Urothelium cell line (cell line): ENCODE measurements around the gene NEURL1B.
"Not testable (repeated sequence)": the region's sequence is repeated elsewhere in the genome, so short reads cannot be mapped to it uniquely, and the experiment has no call there.

ENCODE experiments used
- DNase-seq: peaks from one replicate; pipeline ENCODE4 v3.0.0; 2011; ENCODE audit warnings: low spot score, mixed read lengths
- FAIRE-seq: peaks from 2 replicates; lab custom pipeline; 2011; peaks lifted over from hg19 to GRCh38; lab: Jason Lieb, UNC

The NEURL1B gene

GRCh38 chr5:172670444-172670843 is 29.4 kb downstream of the NEURL1B start:
- no peak for FAIRE-seq
- no peak for DNase-seq

- no peak for DNase-seq
- FAIRE-seq: no peak
Measured at GRCh38 chr5:172671091-172671490, 30.0 kb downstream of the NEURL1B start.

GRCh38 chr5:172672681-172673080 is 31.6 kb downstream of the NEURL1B start:
- DNase-seq (no peak), FAIRE-seq (no peak)

- DNase-seq (no peak), FAIRE-seq (no peak)
Measured at GRCh38 chr5:172674155-172674554, 33.1 kb downstream of the NEURL1B start.

GRCh38 chr5:172676914-172677475 is 35.9 kb downstream of the NEURL1B start:
- no peak for FAIRE-seq
- DNase-seq: no peak

- not testable (repeated sequence) for FAIRE-seq, DNase-seq
Measured at GRCh38 chr5:172678362-172678874, 37.4 kb downstream of the NEURL1B start.

GRCh38 chr5:172678902-172679301 is 37.8 kb downstream of the NEURL1B start:
- DNase-seq: no peak
- no peak for FAIRE-seq

- DNase-seq (no peak), FAIRE-seq (no peak)
Measured at GRCh38 chr5:172679628-172680212, 38.7 kb downstream of the NEURL1B start.

- DNase-seq (no peak), FAIRE-seq (no peak)
Measured at GRCh38 chr5:172680921-172681320, 39.9 kb downstream of the NEURL1B start.

- DNase-seq (no peak), FAIRE-seq (no peak)
Measured at GRCh38 chr5:172681421-172681820, 40.4 kb downstream of the NEURL1B start.

GRCh38 chr5:172683264-172683644 is 42.2 kb downstream of the NEURL1B start:
- DNase-seq (no peak), FAIRE-seq (no peak)

- DNase-seq (no peak), FAIRE-seq (no peak)
Measured at GRCh38 chr5:172683645-172684471, 42.8 kb downstream of the NEURL1B start.

GRCh38 chr5:172685091-172685490 is 44.0 kb downstream of the NEURL1B start:
- FAIRE-seq: no peak
- no peak for DNase-seq

- no peak for FAIRE-seq
Measured at GRCh38 chr5:172686111-172686510, 45.0 kb downstream of the NEURL1B start.

GRCh38 chr5:172686539-172687390 is 45.7 kb downstream of the NEURL1B start:
- DNase-seq (no peak), FAIRE-seq (peak; percentile 27)

More at GRCh38 chr5:172686111-172686510, 45.0 kb downstream of the NEURL1B start:
- DNase-seq: no peak

- DNase-seq (no peak), FAIRE-seq (no peak)
Measured at GRCh38 chr5:172687940-172688339, 46.9 kb downstream of the NEURL1B start.

- DNase-seq (no peak), FAIRE-seq (no peak)
Measured at GRCh38 chr5:172688349-172689217, 47.5 kb downstream of the NEURL1B start.

GRCh38 chr5:172689218-172689572 is 48.1 kb downstream of the NEURL1B start:
- no peak for FAIRE-seq

GRCh38 chr5:172689801-172690200 is 48.7 kb downstream of the NEURL1B start:
- FAIRE-seq (no peak), DNase-seq (no peak)

More at GRCh38 chr5:172689218-172689572, 48.1 kb downstream of the NEURL1B start:
- no peak for DNase-seq
